Mesenchymal stem cell (in vitro differentiated cells and primary cell): ENCODE data around the gene ABCB1.
"Not testable (repeated sequence)": the region's sequence is repeated elsewhere in the genome, so short reads cannot be mapped to it uniquely, and the experiment has no call there.

ENCODE experiments used
- DNase-seq: peaks from one replicate; pipeline ENCODE4 v3.0.0-alpha.2; 2013
- H2AFZ ChIP-seq: one replicate; pipeline ENCODE4 v1.6.1; 2013; ENCODE audit warnings: low read depth, mild to moderate bottlenecking, control low read depth, inconsistent platforms, low read length, moderate library complexity
- H2AK5ac ChIP-seq: 2 replicates; pipeline ENCODE4 v1.6.1; 2013; ENCODE audit warnings: low read length, moderate library complexity, mild to moderate bottlenecking, inconsistent platforms; ENCODE audit not compliant: severe bottlenecking
- H2BK120ac ChIP-seq: one replicate; pipeline ENCODE4 v1.6.1; 2013; ENCODE audit warnings: low read depth, mild to moderate bottlenecking, inconsistent platforms, low read length, moderate library complexity
- H2BK12ac ChIP-seq, 2 experiments: one replicate each; pipeline ENCODE4 v1.6.1; 2013; ENCODE audit warnings: inconsistent platforms in 2 of 2, low read length in 2 of 2, mild to moderate bottlenecking in 2 of 2, moderate library complexity in 2 of 2, control low read depth in 1 of 2
- H2BK15ac ChIP-seq: one replicate; pipeline ENCODE4 v1.6.1; 2013; ENCODE audit warnings: mild to moderate bottlenecking, low read depth, inconsistent platforms; ENCODE audit not compliant: poor library complexity, severe bottlenecking
- H2BK5ac ChIP-seq: 2 replicates; pipeline ENCODE4 v1.6.1; 2013; ENCODE audit warnings: low read depth, mild to moderate bottlenecking, low read length, control low read depth, inconsistent platforms; ENCODE audit not compliant: poor library complexity, severe bottlenecking
- H3K14ac ChIP-seq, 2 experiments: one replicate each; pipeline ENCODE4 v1.6.1; 2013; ENCODE audit warnings: inconsistent platforms in 2 of 2, low read length in 2 of 2, control low read depth in 1 of 2, mild to moderate bottlenecking in 1 of 2, moderate library complexity in 1 of 2
- H3K18ac ChIP-seq, 2 experiments: one replicate each; pipeline ENCODE4 v1.6.1; 2013; ENCODE audit warnings: inconsistent platforms in 2 of 2, low read length in 2 of 2, control low read depth in 1 of 2, low read depth in 1 of 2, mild to moderate bottlenecking in 1 of 2
- H3K23ac ChIP-seq, 2 experiments: one replicate each; pipeline ENCODE4 v1.6.1; 2013; ENCODE audit warnings: inconsistent platforms in 2 of 2, low read length in 2 of 2, mild to moderate bottlenecking in 2 of 2, moderate library complexity in 2 of 2, control low read depth in 1 of 2
- H3K27ac ChIP-seq: 2 replicates; pipeline ENCODE4 v1.5.1; 2013; ENCODE audit warnings: mild to moderate bottlenecking, moderate library complexity, low read length, control low read depth, inconsistent platforms; ENCODE audit not compliant: poor library complexity, severe bottlenecking
- H3K27me3 ChIP-seq, 2 experiments: 2 replicates each; pipeline versions ENCODE4 v1.6.1 to v1.7.0; 2013; ENCODE audit warnings: low read length in 2 of 2, mild to moderate bottlenecking in 2 of 2, moderate library complexity in 2 of 2, control low read depth in 1 of 2, inconsistent platforms in 1 of 2; ENCODE audit not compliant: control insufficient read depth in 1 of 2, insufficient read depth in 1 of 2
- H3K36me3 ChIP-seq, 2 experiments: 2 replicates each; pipeline versions ENCODE4 v1.6.1 to v1.7.0; 2013; ENCODE audit warnings: low read length in 2 of 2, control low read depth in 1 of 2, inconsistent platforms in 1 of 2, low read depth in 1 of 2, mild to moderate bottlenecking in 1 of 2; ENCODE audit not compliant: insufficient read depth in 2 of 2, control insufficient read depth in 1 of 2
- H3K4ac ChIP-seq, 2 experiments: one replicate each; pipeline ENCODE4 v1.6.1; 2013; ENCODE audit warnings: inconsistent platforms in 2 of 2, low read length in 2 of 2, mild to moderate bottlenecking in 2 of 2, moderate library complexity in 2 of 2, control low read depth in 1 of 2, low read depth in 1 of 2
- H3K4me1 ChIP-seq: 2 replicates; pipeline ENCODE4 v1.6.1; 2013; ENCODE audit warnings: low read depth, low read length, control low read depth; ENCODE audit not compliant: control insufficient read depth, insufficient read depth
- H3K4me2 ChIP-seq: 2 replicates; pipeline ENCODE4 v1.6.1; 2013; ENCODE audit warnings: low read length, mild to moderate bottlenecking, inconsistent platforms; ENCODE audit not compliant: poor library complexity, severe bottlenecking
- H3K4me3 ChIP-seq, 2 experiments: 2 replicates each; pipeline versions ENCODE4 v1.5.1 to v1.7.0; 2013; ENCODE audit warnings: low read length in 2 of 2, mild to moderate bottlenecking in 2 of 2, control low read depth in 1 of 2, low read depth in 1 of 2; ENCODE audit not compliant: insufficient read depth in 1 of 2
- H3K79me1 ChIP-seq: replicated peaks from 2 replicates; pipeline ENCODE4 v1.6.1; 2013; ENCODE audit warnings: mild to moderate bottlenecking, control low read depth, low read length, inconsistent platforms; ENCODE audit not compliant: poor library complexity, severe bottlenecking
- H3K9ac ChIP-seq: 2 replicates; pipeline ENCODE4 v1.7.0; 2013; ENCODE audit warnings: mild to moderate bottlenecking, low read length, moderate library complexity
- H3K9me3 ChIP-seq: 2 replicates; pipeline ENCODE4 v1.7.0; 2013; ENCODE audit warnings: mild to moderate bottlenecking, low read length; ENCODE audit not compliant: control insufficient read depth
- H4K8ac ChIP-seq: one replicate; pipeline ENCODE4 v1.6.1; 2013; ENCODE audit warnings: inconsistent platforms, mild to moderate bottlenecking, low read length, moderate library complexity
- H4K91ac ChIP-seq: one replicate; pipeline ENCODE4 v1.6.1; 2013; ENCODE audit warnings: mild to moderate bottlenecking, low read length, inconsistent platforms
- WGBS: methylation state at CpG from one replicate; pipeline ENCODE4 v1.1.7; 2013; ENCODE audit warnings: mixed read lengths; 5-methylcytosine and 5-hydroxymethylcytosine counted together

Gene ABCB1

DNA sequence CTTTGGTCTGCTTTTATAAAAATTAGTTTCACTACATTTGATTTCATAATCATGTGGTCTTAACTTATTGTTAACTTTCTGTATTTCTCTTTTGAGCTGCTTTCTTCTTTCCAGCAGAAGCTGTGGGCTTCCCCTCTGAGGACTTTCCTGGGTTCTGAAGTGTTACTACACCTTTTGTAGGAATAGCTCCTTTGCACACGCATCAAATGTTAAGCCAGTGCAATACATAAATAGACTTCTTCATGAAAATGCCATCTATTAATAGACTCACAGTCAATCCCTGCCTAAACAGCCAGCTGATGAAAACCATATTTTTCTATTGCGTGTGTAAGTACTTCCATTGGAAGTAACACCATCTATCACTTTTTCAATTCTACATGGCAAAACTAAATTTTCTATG is 126.7 kb downstream of the ABCB1 start:
- no peak overlapping the region for H4K91ac ChIP-seq
- no peaks in the 10 kb centered on the region for H3K36me3 ChIP-seq
- no peak for DNase-seq
- no peak overlapping the region for H2AK5ac ChIP-seq
- no peak overlapping the region for H4K8ac ChIP-seq
- no peak overlapping the region for H2BK15ac ChIP-seq
- H2BK120ac ChIP-seq, result no peak overlapping the region
- H2BK12ac ChIP-seq, result no peak overlapping the region
- H3K4me2 ChIP-seq, result no peak overlapping the region
- no peaks in the 10 kb centered on the region for H3K79me1 ChIP-seq
- no peak overlapping the region for H3K23ac ChIP-seq
- no peak overlapping the region for H2BK5ac ChIP-seq
- H3K9ac ChIP-seq, result peak overlapping the region; percentile 85
- H3K4me1 ChIP-seq, result peaks cover 8% of the 10 kb centered on the region
- WGBS, result 97% methylated on average over 1 of the region's 2 CpGs
- no peak overlapping the region for H3K27ac ChIP-seq
- peak overlapping the region in 1 of 2 experiments; percentile 77 for H3K4me3 ChIP-seq
- H2AFZ ChIP-seq, result no peak overlapping the region
- H3K4ac ChIP-seq, result no peak overlapping the region
- H3K9me3 ChIP-seq, result no peaks in the 10 kb centered on the region
- no peak overlapping the region for H3K14ac ChIP-seq
- H3K18ac ChIP-seq, result no peak overlapping the region
- peaks cover 15 to 19% of the 10 kb centered on the region in 2 experiments for H3K27me3 ChIP-seq

DNA sequence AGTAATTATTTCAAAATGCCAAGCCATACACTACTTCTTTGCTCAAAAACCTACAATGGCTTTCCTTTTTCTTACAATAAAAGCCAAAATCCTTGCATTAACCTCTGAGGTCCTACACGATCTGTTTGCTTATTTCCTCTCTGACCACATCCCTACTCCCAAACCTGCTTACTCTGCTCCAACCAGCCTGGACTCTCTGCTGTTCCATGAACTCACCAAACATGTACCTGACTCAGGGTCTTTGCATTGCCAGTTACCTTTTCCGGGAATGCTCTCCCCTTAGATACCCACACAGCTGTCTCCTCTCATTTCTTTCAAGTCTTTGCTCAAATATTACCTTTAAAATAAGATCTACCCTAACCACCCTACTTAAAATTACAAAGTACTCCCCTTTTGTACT is 127.5 kb downstream of the ABCB1 start:
- no peak overlapping the region for H3K23ac ChIP-seq
- peaks cover 15 to 19% of the 10 kb centered on the region in 2 experiments for H3K27me3 ChIP-seq
- WGBS, result 90% methylated on average over 2 of the region's 2 CpGs
- no peak overlapping the region for H3K14ac ChIP-seq
- H3K4me3 ChIP-seq, result no peak overlapping the region
- no peak overlapping the region for H2BK12ac ChIP-seq
- no peak overlapping the region for H2AFZ ChIP-seq
- no peak overlapping the region for H2BK5ac ChIP-seq
- no peak overlapping the region for H3K4me2 ChIP-seq
- no peaks in the 10 kb centered on the region for H3K79me1 ChIP-seq
- no peak overlapping the region for H4K91ac ChIP-seq
- H3K4ac ChIP-seq, result no peak overlapping the region
- H2BK15ac ChIP-seq, result no peak overlapping the region
- peaks cover 8% of the 10 kb centered on the region for H3K4me1 ChIP-seq
- no peaks in the 10 kb centered on the region for H3K9me3 ChIP-seq
- H3K18ac ChIP-seq, result no peak overlapping the region
- no peak overlapping the region for H3K9ac ChIP-seq
- H2BK120ac ChIP-seq, result no peak overlapping the region
- DNase-seq, result no peak
- no peaks in the 10 kb centered on the region for H3K36me3 ChIP-seq
- H4K8ac ChIP-seq, result no peak overlapping the region
- no peak overlapping the region for H2AK5ac ChIP-seq
- H3K27ac ChIP-seq, result no peak overlapping the region

DNA sequence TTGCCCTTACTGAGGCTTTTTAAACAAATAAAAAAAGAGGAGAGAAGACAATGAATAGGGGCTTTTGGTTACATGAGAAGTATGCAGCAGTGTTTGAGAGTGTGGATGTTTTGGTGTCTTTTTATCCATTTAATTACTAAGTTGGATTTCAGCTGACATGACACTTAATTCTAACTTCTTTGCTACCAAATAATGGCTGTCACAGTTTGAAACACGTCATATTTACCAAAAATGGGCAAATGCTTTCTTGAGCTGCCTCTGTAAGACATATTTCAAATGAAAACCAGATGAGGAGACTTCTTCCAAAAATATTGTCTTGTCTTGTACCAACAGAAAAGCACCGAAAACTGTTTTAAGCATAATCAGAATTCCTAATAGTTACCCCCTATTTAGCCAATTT is 129.2 kb downstream of the ABCB1 start:
- no peak overlapping the region for H2BK120ac ChIP-seq
- no peak overlapping the region for H4K91ac ChIP-seq
- H3K27me3 ChIP-seq, result peaks cover 8 to 12% of the 10 kb centered on the region in 2 experiments
- no peak overlapping the region for H2BK12ac ChIP-seq
- H3K9me3 ChIP-seq, result no peaks in the 10 kb centered on the region
- H2AFZ ChIP-seq, result no peak overlapping the region
- peaks cover 8% of the 10 kb centered on the region for H3K4me1 ChIP-seq
- H3K9ac ChIP-seq, result no peak overlapping the region
- H3K18ac ChIP-seq, result no peak overlapping the region
- no peak for DNase-seq
- H3K4ac ChIP-seq, result no peak overlapping the region
- no peaks in the 10 kb centered on the region for H3K36me3 ChIP-seq
- no peak overlapping the region for H3K4me3 ChIP-seq
- no peak overlapping the region for H2BK5ac ChIP-seq
- no peak overlapping the region for H2AK5ac ChIP-seq
- no peak overlapping the region for H3K27ac ChIP-seq
- H4K8ac ChIP-seq, result no peak overlapping the region
- H3K23ac ChIP-seq, result no peak overlapping the region
- H3K4me2 ChIP-seq, result no peak overlapping the region
- no peaks in the 10 kb centered on the region for H3K79me1 ChIP-seq
- H3K14ac ChIP-seq, result no peak overlapping the region
- no peak overlapping the region for H2BK15ac ChIP-seq
- 70% methylated on average over 1 of the region's 2 CpGs for WGBS

- not testable (repeated sequence) for H2BK12ac ChIP-seq, H2BK15ac ChIP-seq, H3K4me2 ChIP-seq, H3K23ac ChIP-seq, H3K9ac ChIP-seq, H3K79me1 ChIP-seq, H3K4me3 ChIP-seq, H3K4me1 ChIP-seq, H3K4ac ChIP-seq, H3K36me3 ChIP-seq, H3K18ac ChIP-seq, H2BK5ac ChIP-seq, DNase-seq, H3K9me3 ChIP-seq, H3K27ac ChIP-seq, H2AK5ac ChIP-seq, H3K27me3 ChIP-seq, H2AFZ ChIP-seq, H2BK120ac ChIP-seq, H4K91ac ChIP-seq, H3K14ac ChIP-seq, H4K8ac ChIP-seq
These were observed 131.5 kb downstream of the ABCB1 start for GRCh38 chr7:87469204-87469603.
